ENCODE measurements around the gene NRXN2.

Gene NRXN2

GRCh38 chr11:64654439-64654838, 68.6 kb downstream of the NRXN2 start:
- no peak for DNase-seq (ENCODE audit: low read depth)
- TF ChIP-seq CTCF (conservative IDR thresholded peaks at IDR 0.05; ENCODE audit: control insufficient read depth, insufficient read depth, low read depth, low read length): no peak
- H3K4me3 ChIP-seq (ENCODE audit: control insufficient read depth, low read depth, low read length): no peak overlapping the region

GRCh38 chr11:64653388-64653973, 69.5 kb downstream of the NRXN2 start:
- no peak for DNase-seq (ENCODE audit: low read depth)
- TF ChIP-seq CTCF (conservative IDR thresholded peaks at IDR 0.05; ENCODE audit: control insufficient read depth, insufficient read depth, low read depth, low read length): no peak
- H3K4me3 ChIP-seq (ENCODE audit: control insufficient read depth, low read depth, low read length): no peak overlapping the region

- peak; percentile 66 for DNase-seq (ENCODE audit: low read depth)
- H3K4me3 ChIP-seq (ENCODE audit: control insufficient read depth, low read depth, low read length): no peak overlapping the region
- TF ChIP-seq CTCF (conservative IDR thresholded peaks at IDR 0.05; ENCODE audit: control insufficient read depth, insufficient read depth, low read depth, low read length): peak; percentile 94
Observed at GRCh38 chr11:64652586-64653387, 70.2 kb downstream of the NRXN2 start.

GRCh38 chr11:64650923-64651523, 72.0 kb downstream of the NRXN2 start:
- TF ChIP-seq CTCF (conservative IDR thresholded peaks at IDR 0.05; ENCODE audit: control insufficient read depth, insufficient read depth, low read depth, low read length): peak; percentile 57
- H3K4me3 ChIP-seq (ENCODE audit: control insufficient read depth, low read depth, low read length): no peak overlapping the region
- DNase-seq (ENCODE audit: low read depth): peak; percentile 34

- H3K4me3 ChIP-seq (ENCODE audit: control insufficient read depth, low read depth, low read length): no peak overlapping the region
- DNase-seq (ENCODE audit: low read depth): peak; percentile 25
- peak; percentile 59 for TF ChIP-seq CTCF (conservative IDR thresholded peaks at IDR 0.05; ENCODE audit: control insufficient read depth, insufficient read depth, low read depth, low read length)
Observed at GRCh38 chr11:64649291-64649697, 73.7 kb downstream of the NRXN2 start.

GRCh38 chr11:64648551-64648950, 74.4 kb downstream of the NRXN2 start:
- DNase-seq (ENCODE audit: low read depth): no peak
- H3K4me3 ChIP-seq (ENCODE audit: control insufficient read depth, low read depth, low read length): no peak overlapping the region
- no peak for TF ChIP-seq CTCF (conservative IDR thresholded peaks at IDR 0.05; ENCODE audit: control insufficient read depth, insufficient read depth, low read depth, low read length)

All from fibroblast of mammary gland (primary cell).